ENCODE data around the gene IPO4.

The IPO4 gene

GRCh38 chr14:24156840-24157239 is 31.8 kb downstream of the IPO4 start:
- Histone ChIP-seq H3K4me1 (ENCODE audit: control insufficient read depth, insufficient read depth, low read length, unreplicated experiment) (peaks cover 6% of the 10 kb centered on the region), H3K27me3 (ENCODE audit: insufficient read depth, low read length) (no peaks in the 10 kb centered on the region), H3K36me3 (ENCODE audit: insufficient read depth, low read length) (peaks cover 19% of the 10 kb centered on the region), H2AFZ (ENCODE audit: low read length, unreplicated experiment) (no peak overlapping the region), H3K4me3 (ENCODE audit: low read depth, low read length) (no peak overlapping the region), H3K79me2 (ENCODE audit: control insufficient read depth, insufficient read depth, low read length, unreplicated experiment) (peaks cover 8% of the 10 kb centered on the region), H3K27ac (ENCODE audit: low read depth, low read length) (no peak overlapping the region)

GRCh38 chr14:24155100-24155499 is 33.5 kb downstream of the IPO4 start:
- Histone ChIP-seq H3K4me1 (ENCODE audit: control insufficient read depth, insufficient read depth, low read length, unreplicated experiment) (no peaks in the 10 kb centered on the region), H3K27ac (ENCODE audit: low read depth, low read length) (no peak overlapping the region), H3K79me2 (ENCODE audit: control insufficient read depth, insufficient read depth, low read length, unreplicated experiment) (peaks cover 2% of the 10 kb centered on the region), H3K4me3 (ENCODE audit: low read depth, low read length) (no peak overlapping the region), H3K36me3 (ENCODE audit: insufficient read depth, low read length) (peaks cover 29% of the 10 kb centered on the region), H2AFZ (ENCODE audit: low read length, unreplicated experiment) (no peak overlapping the region), H3K27me3 (ENCODE audit: insufficient read depth, low read length) (no peaks in the 10 kb centered on the region)

- Histone ChIP-seq H3K4me1 (ENCODE audit: control insufficient read depth, insufficient read depth, low read length, unreplicated experiment) (peaks cover 7% of the 10 kb centered on the region), H3K36me3 (ENCODE audit: insufficient read depth, low read length) (peaks cover 28% of the 10 kb centered on the region), H2AFZ (ENCODE audit: low read length, unreplicated experiment) (no peak overlapping the region), H3K79me2 (ENCODE audit: control insufficient read depth, insufficient read depth, low read length, unreplicated experiment) (peaks cover 28% of the 10 kb centered on the region), H3K27me3 (ENCODE audit: insufficient read depth, low read length) (no peaks in the 10 kb centered on the region), H3K4me3 (ENCODE audit: low read depth, low read length) (no peak overlapping the region), H3K27ac (ENCODE audit: low read depth, low read length) (no peak overlapping the region)
Measured at GRCh38 chr14:24151404-24152080, 37.1 kb downstream of the IPO4 start.

- no peak overlapping the region for H3K27ac ChIP-seq (ENCODE audit: low read depth, low read length)
- no peak overlapping the region for H2AFZ ChIP-seq (ENCODE audit: low read length, unreplicated experiment)
- peaks cover 27% of the 10 kb centered on the region for H3K36me3 ChIP-seq (ENCODE audit: insufficient read depth, low read length)
- H3K4me1 ChIP-seq (ENCODE audit: control insufficient read depth, insufficient read depth, low read length, unreplicated experiment): peaks cover 7% of the 10 kb centered on the region
- H3K79me2 ChIP-seq (ENCODE audit: control insufficient read depth, insufficient read depth, low read length, unreplicated experiment): peaks cover 32% of the 10 kb centered on the region
- H3K27me3 ChIP-seq (ENCODE audit: insufficient read depth, low read length): no peaks in the 10 kb centered on the region
- H3K4me3 ChIP-seq (ENCODE audit: low read depth, low read length): no peak overlapping the region
Measured at GRCh38 chr14:24150993-24151392, 37.6 kb downstream of the IPO4 start.

- Histone ChIP-seq H3K27ac (ENCODE audit: low read depth, low read length) (no peak overlapping the region), H3K36me3 (ENCODE audit: insufficient read depth, low read length) (peaks cover 23% of the 10 kb centered on the region), H3K27me3 (ENCODE audit: insufficient read depth, low read length) (no peaks in the 10 kb centered on the region)
Measured at GRCh38 chr14:24150567-24150966, 38.0 kb downstream of the IPO4 start.

GRCh38 chr14:24150061-24150460 is 38.6 kb downstream of the IPO4 start:
- H3K4me3 ChIP-seq (ENCODE audit: low read depth, low read length): no peak overlapping the region
- H3K4me1 ChIP-seq (ENCODE audit: control insufficient read depth, insufficient read depth, low read length, unreplicated experiment): peaks cover 12% of the 10 kb centered on the region
- H2AFZ ChIP-seq (ENCODE audit: low read length, unreplicated experiment): no peak overlapping the region
- H3K36me3 ChIP-seq (ENCODE audit: insufficient read depth, low read length): peaks cover 19% of the 10 kb centered on the region
- no peaks in the 10 kb centered on the region for H3K27me3 ChIP-seq (ENCODE audit: insufficient read depth, low read length)
- H3K27ac ChIP-seq (ENCODE audit: low read depth, low read length): no peak overlapping the region
- H3K79me2 ChIP-seq (ENCODE audit: control insufficient read depth, insufficient read depth, low read length, unreplicated experiment): peaks cover 41% of the 10 kb centered on the region

More at GRCh38 chr14:24150567-24150966, 38.0 kb downstream of the IPO4 start:
- H2AFZ ChIP-seq (ENCODE audit: low read length, unreplicated experiment): no peak overlapping the region
- no peak overlapping the region for H3K4me3 ChIP-seq (ENCODE audit: low read depth, low read length)
- peaks cover 36% of the 10 kb centered on the region for H3K79me2 ChIP-seq (ENCODE audit: control insufficient read depth, insufficient read depth, low read length, unreplicated experiment)
- H3K4me1 ChIP-seq (ENCODE audit: control insufficient read depth, insufficient read depth, low read length, unreplicated experiment): peaks cover 7% of the 10 kb centered on the region

GRCh38 chr14:24149302-24149969 is 39.2 kb downstream of the IPO4 start:
- no peak overlapping the region for H3K27ac ChIP-seq (ENCODE audit: low read depth, low read length)
- H3K79me2 ChIP-seq (ENCODE audit: control insufficient read depth, insufficient read depth, low read length, unreplicated experiment): peaks cover 47% of the 10 kb centered on the region
- H3K4me3 ChIP-seq (ENCODE audit: low read depth, low read length): no peak overlapping the region; the same call in 1 of the 2 replicates
- H3K27me3 ChIP-seq (ENCODE audit: insufficient read depth, low read length): no peaks in the 10 kb centered on the region
- H2AFZ ChIP-seq (ENCODE audit: low read length, unreplicated experiment): no peak overlapping the region
- peaks cover 18% of the 10 kb centered on the region for H3K4me1 ChIP-seq (ENCODE audit: control insufficient read depth, insufficient read depth, low read length, unreplicated experiment)
- peaks cover 24% of the 10 kb centered on the region for H3K36me3 ChIP-seq (ENCODE audit: insufficient read depth, low read length)

- Histone ChIP-seq H3K79me2 (ENCODE audit: control insufficient read depth, insufficient read depth, low read length, unreplicated experiment) (peaks cover 54% of the 10 kb centered on the region), H3K36me3 (ENCODE audit: insufficient read depth, low read length) (peaks cover 35% of the 10 kb centered on the region), H3K4me3 (ENCODE audit: low read depth, low read length) (peak overlapping the region; percentile 92), H3K27ac (ENCODE audit: low read depth, low read length) (0 out of 2 replicates have a peak overlapping the region, but pooled peaks have one; percentile 6), H3K4me1 (ENCODE audit: control insufficient read depth, insufficient read depth, low read length, unreplicated experiment) (peaks cover 34% of the 10 kb centered on the region), H3K27me3 (ENCODE audit: insufficient read depth, low read length) (no peaks in the 10 kb centered on the region), H2AFZ (ENCODE audit: low read length, unreplicated experiment) (no peak overlapping the region)
Measured at GRCh38 chr14:24147761-24148428, 40.7 kb downstream of the IPO4 start.

GRCh38 chr14:24146978-24147760 is 41.4 kb downstream of the IPO4 start, which contains the start of gene RNF31:
Gene RNF31, plus strand, starts transcription at chr14:24147498. Its CDS starts 201 bp downstream, at chr14:24147699.
- Histone ChIP-seq H3K79me2 (ENCODE audit: control insufficient read depth, insufficient read depth, low read length, unreplicated experiment) (peaks cover 54% of the 10 kb centered on the region), H3K4me3 (ENCODE audit: low read depth, low read length) (peak within 1 kb of the TSS; percentile 92), H2AFZ (ENCODE audit: low read length, unreplicated experiment) (peak within 1 kb of the TSS; percentile 72), H3K27me3 (ENCODE audit: insufficient read depth, low read length) (no peaks in the 10 kb centered on the region), H3K4me1 (ENCODE audit: control insufficient read depth, insufficient read depth, low read length, unreplicated experiment) (peaks cover 37% of the 10 kb centered on the region), H3K27ac (ENCODE audit: low read depth, low read length) (peak within 1 kb of the TSS; percentile 86), H3K36me3 (ENCODE audit: insufficient read depth, low read length) (peaks cover 39% of the 10 kb centered on the region)

- Histone ChIP-seq H3K4me3 (ENCODE audit: low read depth, low read length) (peak within 1 kb of the TSS; percentile 92), H3K79me2 (ENCODE audit: control insufficient read depth, insufficient read depth, low read length, unreplicated experiment) (peaks cover 54% of the 10 kb centered on the region), H3K27me3 (ENCODE audit: insufficient read depth, low read length) (no peaks in the 10 kb centered on the region), H3K36me3 (ENCODE audit: insufficient read depth, low read length) (peaks cover 33% of the 10 kb centered on the region), H2AFZ (ENCODE audit: low read length, unreplicated experiment) (peak within 1 kb of the TSS; percentile 72), H3K27ac (ENCODE audit: low read depth, low read length) (peak within 1 kb of the TSS; percentile 86), H3K4me1 (ENCODE audit: control insufficient read depth, insufficient read depth, low read length, unreplicated experiment) (peaks cover 37% of the 10 kb centered on the region)
Measured at GRCh38 chr14:24146453-24146977, 42.1 kb downstream of the IPO4 start, which contains the start of gene PSME2. Gene PSME2, minus strand, starts transcription at chr14:24146610. Its CDS starts 29 bp downstream, at chr14:24146581.

Measured in ACC112 (cell line).